Fibroblast of lung (primary cell): ENCODE measurements around the gene SDE2. TPM values are rescaled to one million over a fixed set of nuclear protein-coding genes. Genes with fewer than 3 reads are reported as not detected.

ENCODE experiments used
- DNase-seq, 2 donors: peaks; one replicate each; pipeline versions ENCODE4 v3.0.0 to v3.0.0-alpha.2; 2010; ENCODE audit warnings: low read depth in 2 of 2
- H2AFZ ChIP-seq: 2 replicates; pipeline ENCODE4 v1.5.1; 2012; ENCODE audit warnings: low read length, control low read depth, inconsistent platforms
- H3K27ac ChIP-seq: 2 replicates; pipeline ENCODE4 v1.5.1; 2011; ENCODE audit warnings: low read length, control low read depth; ENCODE audit not compliant: insufficient read depth
- H3K27me3 ChIP-seq: 2 replicates; pipeline ENCODE4 v1.5.1; 2011; ENCODE audit warnings: mild to moderate bottlenecking, low read length; ENCODE audit not compliant: control insufficient read depth, insufficient read depth
- H3K36me3 ChIP-seq: 2 replicates; pipeline ENCODE4 v1.5.1; 2011; ENCODE audit warnings: low read length; ENCODE audit not compliant: control insufficient read depth, insufficient read depth
- H3K4me1 ChIP-seq: 2 replicates; pipeline ENCODE4 v1.5.1; 2011; ENCODE audit warnings: low read length; ENCODE audit not compliant: control insufficient read depth, insufficient read depth; ENCODE audit errors: extremely low read depth
- H3K4me2 ChIP-seq: 2 replicates; pipeline ENCODE4 v1.5.1; 2011; ENCODE audit warnings: low read length, control low read depth; ENCODE audit not compliant: insufficient read depth; ENCODE audit errors: extremely low read depth
- H3K4me3 ChIP-seq, 4 experiments: fragments of 200-600 bp in 1 of 4; sonication (generic) in 1 of 4; replicated peaks in 1 of 4; 2 replicates each; pipeline ENCODE4 v1.5.1; 2011 to 2016; ENCODE audit warnings: low read length in 4 of 4, low read depth in 3 of 4, mild to moderate bottlenecking in 3 of 4, control low read depth in 2 of 4, inconsistent platforms in 1 of 4, mixed read lengths in 1 of 4; ENCODE audit not compliant: insufficient read depth in 1 of 4; ENCODE audit errors: control extremely low read depth in 1 of 4
- H3K79me2 ChIP-seq: 2 replicates; pipeline ENCODE4 v1.5.1; 2012; ENCODE audit warnings: mild to moderate bottlenecking, low read length, inconsistent platforms; ENCODE audit not compliant: control insufficient read depth, insufficient read depth
- H3K9ac ChIP-seq: 2 replicates; pipeline ENCODE4 v1.5.1; 2011; ENCODE audit warnings: mild to moderate bottlenecking, low read length, control low read depth; ENCODE audit not compliant: insufficient read depth
- H3K9me3 ChIP-seq: 2 replicates; pipeline ENCODE4 v1.5.1; 2012; ENCODE audit warnings: low read depth, low read length; ENCODE audit not compliant: control insufficient read depth, insufficient read depth
- H4K20me1 ChIP-seq: 2 replicates; pipeline ENCODE4 v1.5.1; 2011; ENCODE audit warnings: low read length; ENCODE audit not compliant: control insufficient read depth, insufficient read depth; ENCODE audit errors: extremely low read depth
- CTCF ChIP-seq, 2 donors: IDR thresholded peaks in 1 of 2; conservative IDR thresholded peaks in 1 of 2; 1 replicate in 1 of 2; 2 replicates in 1 of 2; pipeline ENCODE4 v1.5.1; 2011 to 2012; ENCODE audit warnings: low read length in 2 of 2, control low read depth in 1 of 2, inconsistent platforms in 1 of 2, low read depth in 1 of 2, mild to moderate bottlenecking in 1 of 2
- EZH2 ChIP-seq: IDR thresholded peaks from 2 replicates; pipeline ENCODE4 v1.5.1; 2012; ENCODE audit warnings: low read length, control low read depth, mild to moderate bottlenecking; ENCODE audit errors: missing control alignments
- polyA plus RNA-seq, 2 donors: library from polyadenylated mRNA; depleted of rRNA in 1 of 2; stranded (reverse) in 1 of 2; unstranded in 1 of 2; fragments of >200 nt; gene quantifications; 2 replicates each; pipeline ENCODE4 v1.2.1, GENCODE V29; 2011 to 2012; ENCODE audit warnings: missing spikeins in 1 of 2
- total RNA-seq: library from RNA; depleted of rRNA; stranded (reverse); fragments of >200 nt; gene quantifications from 2 replicates; pipeline ENCODE4 v1.2.1, GENCODE V29; 2014

SDE2 gene
- total and polyA plus RNA-seq, 2 donors (not counting 1 experiment from before 2014, with no cell fraction given) = 17.2 to 25.8 TPM

- no peak for TF ChIP-seq EZH2
- TF ChIP-seq CTCF (conservative IDR thresholded peaks at IDR 0.05 in 1 of 2, IDR thresholded peaks at IDR 0.05 in 1 of 2; ENCODE audit: low read depth in 1 of 2, low read length in 2 of 2) = no peak
- Histone ChIP-seq H4K20me1 (no peaks in the 10 kb centered on the region), H3K36me3 (no peaks in the 10 kb centered on the region), H3K4me3 (no peak overlapping the region), H2AFZ (no peak overlapping the region), H3K4me2 (no peak overlapping the region), H3K79me2 (no peaks in the 10 kb centered on the region), H3K27ac (no peak overlapping the region), H3K9me3 (no peaks in the 10 kb centered on the region), H3K4me1 (no peaks in the 10 kb centered on the region), H3K27me3 (no peaks in the 10 kb centered on the region), H3K9ac (no peak overlapping the region)
- DNase-seq = no peak
Measured at GRCh38 chr1:226033991-226034390, 34.8 kb upstream of the SDE2 start.

GRCh38 chr1:226033582-226033981 is 34.4 kb upstream of the SDE2 start:
- H3K79me2 ChIP-seq = no peaks in the 10 kb centered on the region
- H3K9me3 ChIP-seq = no peaks in the 10 kb centered on the region
- H3K27ac ChIP-seq = no peak overlapping the region
- TF ChIP-seq CTCF (conservative IDR thresholded peaks at IDR 0.05 in 1 of 2, IDR thresholded peaks at IDR 0.05 in 1 of 2; ENCODE audit: low read depth in 1 of 2, low read length in 2 of 2) = no peak
- no peak for TF ChIP-seq EZH2
- no peaks in the 10 kb centered on the region for H3K36me3 ChIP-seq
- H3K4me1 ChIP-seq = no peaks in the 10 kb centered on the region
- no peak overlapping the region for H3K4me3 ChIP-seq
- H3K9ac ChIP-seq = no peak overlapping the region
- no peak overlapping the region for H3K4me2 ChIP-seq
- H3K27me3 ChIP-seq = no peaks in the 10 kb centered on the region
- no peak overlapping the region for H2AFZ ChIP-seq
- H4K20me1 ChIP-seq = no peaks in the 10 kb centered on the region
- no peak for DNase-seq

- Histone ChIP-seq H4K20me1 (no peaks in the 10 kb centered on the region), H3K79me2 (no peaks in the 10 kb centered on the region)
- no peak for DNase-seq
Measured at GRCh38 chr1:226029568-226030225, 30.6 kb upstream of the SDE2 start.

More at GRCh38 chr1:226029568-226030225, 30.6 kb upstream of the SDE2 start:
- Histone ChIP-seq H3K9me3 (no peaks in the 10 kb centered on the region), H3K9ac (no peak overlapping the region), H3K27me3 (peaks cover 9% of the 10 kb centered on the region), H3K4me2 (no peak overlapping the region), H3K4me3 (no peak overlapping the region), H2AFZ (no peak overlapping the region), H3K4me1 (no peaks in the 10 kb centered on the region), H3K27ac (no peak overlapping the region), H3K36me3 (no peaks in the 10 kb centered on the region)
- TF ChIP-seq CTCF (conservative IDR thresholded peaks at IDR 0.05 in 1 of 2, IDR thresholded peaks at IDR 0.05 in 1 of 2; ENCODE audit: low read depth in 1 of 2, low read length in 2 of 2) (no peak), EZH2 (no peak)
